Sciatic nerve (tissue), 2 donors: ENCODE measurements around the gene PRM3. TPM values are rescaled to one million over a fixed set of nuclear protein-coding genes. Genes with fewer than 3 reads are reported as not detected.

Experiments used
- ATAC-seq: fragments of 200-7000 bp; cut with Tn5 transposase; one replicate; pipeline ENCODE4 v1.9.1; 2020; ENCODE audit warnings: mild to moderate bottlenecking, moderate library complexity
- DNase-seq: peaks from one replicate; pipeline ENCODE4 v3.0.0-alpha.2; 2020; ENCODE audit warnings: low spot score
- intact Hi-C: fragments of 100-400 bp; cut with DNase I; formaldehyde crosslinking; loops from one replicate; pipeline ENCODE4 v1.14.2; 2022
- total RNA-seq: library from RNA; stranded (reverse); fragmentation: NEBNext Ultra II Directional; extraction: Animal tissue kit (Norgen Biotek cat#: 25700); gene quantifications from one replicate; pipeline ENCODE4 v1.2.1, GENCODE V29; 2021
- donor health status: DM: no; HTN: no; CAD: no.
- donor health status: DM: no; HTN: no; CAD: no.

The PRM3 gene
- total RNA-seq, 1 donor from 2014 or later = not detected

DNA sequence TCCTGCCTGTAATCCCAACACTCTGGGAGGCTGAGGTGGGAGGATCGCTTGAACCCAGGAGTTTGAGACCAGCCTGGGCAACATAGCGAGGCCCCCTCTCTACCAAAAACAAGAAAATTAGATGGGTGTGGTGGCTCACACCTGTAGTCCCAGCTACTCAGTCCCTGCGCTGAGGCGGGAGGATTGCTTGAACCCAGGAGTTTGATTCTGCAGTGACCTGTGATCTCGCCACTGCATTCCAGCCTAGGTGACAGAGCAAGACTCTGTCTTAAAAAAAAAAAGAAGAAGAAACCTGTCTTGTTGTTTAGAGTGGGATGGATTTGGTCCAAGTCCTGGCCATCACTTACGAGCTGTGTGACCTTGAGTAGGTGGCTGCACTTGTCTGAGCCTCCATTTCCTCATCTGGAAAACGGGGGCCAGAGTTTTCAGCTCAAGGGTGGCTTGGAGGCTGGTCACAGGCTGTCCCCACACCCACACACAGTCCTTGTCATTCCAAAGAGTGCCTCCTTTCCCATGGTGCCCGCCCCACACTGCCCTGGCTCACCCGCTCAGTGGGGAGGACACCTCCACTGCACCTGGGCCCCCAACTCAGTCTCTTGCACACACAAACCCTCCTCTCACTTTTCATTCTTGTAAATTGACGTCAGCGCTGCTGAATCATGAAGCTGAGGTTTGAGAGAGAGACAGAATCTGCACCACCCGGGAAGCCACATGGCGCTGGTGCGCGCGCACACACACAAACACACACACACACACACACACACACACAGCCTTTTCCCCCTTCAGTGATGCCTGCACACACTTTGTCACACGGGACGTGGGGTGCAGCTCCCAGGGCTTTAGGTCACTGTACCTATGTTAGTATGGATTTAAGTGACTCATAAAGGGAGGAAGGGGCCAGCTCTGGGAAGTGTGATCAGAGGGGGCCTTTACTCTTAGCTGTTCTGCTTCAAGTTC, 21.6 kb downstream of the PRM3 start:
- ATAC-seq (no peak), DNase-seq (no peak)
- intact Hi-C loops = loop anchor here (5.0 to 10.0 kb wide), 2 partner anchors 93 to 1410 kb away; partner anchors contain the start of gene RMI2

GRCh38 chr16:11250786-11251524, 22.5 kb downstream of the PRM3 start:
- no peak for DNase-seq
- intact Hi-C loops = loop anchor here (5.0 to 10.0 kb wide), 2 partner anchors 94 to 1409 kb away; partner anchors contain the start of gene RMI2
- no peak for ATAC-seq

DNA sequence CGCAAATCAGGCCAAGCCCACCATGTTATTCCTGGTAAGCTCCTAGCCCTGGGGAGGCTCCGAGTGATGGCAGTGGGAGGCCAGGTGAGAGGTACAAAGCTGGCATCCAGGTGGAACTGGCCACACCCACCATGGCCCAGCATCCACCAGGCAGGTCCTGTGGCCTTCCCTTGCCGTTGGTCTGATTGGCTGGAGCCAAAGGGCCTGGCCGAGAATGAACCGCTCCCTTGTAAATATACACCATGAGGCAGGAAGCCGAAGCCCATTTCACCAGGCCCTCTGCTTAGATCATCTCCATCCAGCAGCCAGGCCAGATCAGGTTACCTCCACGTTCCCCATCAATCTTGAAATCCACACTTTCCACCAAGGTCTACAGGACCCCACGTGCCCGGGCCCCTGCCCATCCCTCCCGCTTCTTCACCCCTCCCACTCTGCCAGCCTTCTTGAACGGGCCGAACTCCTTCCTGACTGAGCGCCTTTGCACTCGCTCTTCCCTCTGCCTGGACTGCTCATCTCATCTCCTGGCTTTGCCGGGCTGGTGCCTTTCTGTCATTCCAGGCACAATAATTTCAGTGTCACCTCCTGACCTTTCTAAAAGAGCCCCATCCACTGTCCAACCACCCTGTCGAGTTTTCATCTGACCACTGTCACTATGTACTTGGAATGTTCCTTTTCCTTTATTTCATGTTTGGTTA, 23.2 kb downstream of the PRM3 start:
- intact Hi-C loops = loop anchor here (5.0 to 10.0 kb wide), 2 partner anchors 95 to 1408 kb away; partner anchors contain the start of gene RMI2
- no peak for ATAC-seq
- no peak for DNase-seq

GRCh38 chr16:11249233-11250061, 24.0 kb downstream of the PRM3 start:
- DNase-seq (no peak), ATAC-seq (no peak)
- intact Hi-C loops = loop anchor here (5.0 to 10.0 kb wide), 2 partner anchors 95 to 1407 kb away; partner anchors contain the start of gene RMI2

GRCh38 chr16:11248133-11248532, 25.3 kb downstream of the PRM3 start:
- intact Hi-C loops = no loop called here
- no peak for ATAC-seq
- DNase-seq = no peak

DNA sequence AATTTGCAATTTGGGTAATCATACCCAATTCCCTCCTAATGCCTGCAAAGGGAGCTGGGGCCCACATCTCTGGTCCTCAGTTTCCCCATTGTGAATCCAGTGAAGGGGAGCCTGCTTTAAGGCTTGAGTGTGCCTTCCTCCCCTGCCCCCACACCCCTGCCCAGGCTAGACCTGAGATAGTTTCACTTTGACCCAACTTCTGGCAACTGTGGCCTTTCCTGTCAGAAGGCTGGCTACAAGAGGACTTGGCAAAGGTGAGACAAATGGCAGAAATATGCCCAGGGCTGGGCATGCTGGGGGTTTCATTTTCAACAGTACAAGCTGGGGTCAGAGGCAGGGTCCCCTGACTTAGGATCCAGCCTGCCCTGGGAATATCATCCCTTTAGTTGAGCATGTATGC, 27.4 kb downstream of the PRM3 start:
- ATAC-seq (no peak), DNase-seq (no peak)

DNA sequence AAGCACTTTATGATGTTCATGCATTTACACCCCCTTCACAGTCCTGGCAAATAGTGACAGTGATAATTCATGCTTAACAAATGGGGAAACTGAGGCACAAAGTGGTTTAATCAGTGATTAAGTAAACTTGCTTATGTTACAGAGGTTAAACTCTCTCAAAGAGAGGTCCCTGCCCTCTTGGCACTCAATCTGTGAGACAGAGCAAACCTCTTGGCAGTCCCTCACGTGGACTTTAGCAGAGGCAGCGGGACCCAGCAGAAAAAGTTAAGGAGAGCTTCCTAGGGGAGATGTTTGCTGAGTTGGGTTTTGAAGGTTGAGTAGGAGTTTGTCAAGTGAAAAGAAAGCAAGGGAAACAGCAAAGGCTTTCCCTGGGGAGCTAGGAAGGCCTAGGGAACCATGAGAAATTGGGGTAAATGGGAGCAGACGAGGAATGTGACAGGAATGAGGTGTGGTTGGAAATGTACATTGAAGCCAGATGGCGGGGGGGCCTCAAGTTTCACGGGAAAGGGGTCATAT, 28.1 kb downstream of the PRM3 start:
- no peak for ATAC-seq
- intact Hi-C loops = no loop called here

More for the DNA sequence above, 27.4 kb downstream of the PRM3 start:
- intact Hi-C loops = no loop called here

GRCh38 chr16:11242658-11243057, 30.8 kb downstream of the PRM3 start:
- DNase-seq = no peak
- ATAC-seq = no peak
- intact Hi-C loops = no loop called here

More for the DNA sequence above, 28.1 kb downstream of the PRM3 start:
- DNase-seq = no peak

- ATAC-seq = no peak
- DNase-seq = no peak
- intact Hi-C loops = no loop called here
These were observed 31.8 kb downstream of the PRM3 start for GRCh38 chr16:11241480-11242204.

GRCh38 chr16:11240636-11241473, 32.6 kb downstream of the PRM3 start:
- no peak for ATAC-seq
- intact Hi-C loops = no loop called here

DNA sequence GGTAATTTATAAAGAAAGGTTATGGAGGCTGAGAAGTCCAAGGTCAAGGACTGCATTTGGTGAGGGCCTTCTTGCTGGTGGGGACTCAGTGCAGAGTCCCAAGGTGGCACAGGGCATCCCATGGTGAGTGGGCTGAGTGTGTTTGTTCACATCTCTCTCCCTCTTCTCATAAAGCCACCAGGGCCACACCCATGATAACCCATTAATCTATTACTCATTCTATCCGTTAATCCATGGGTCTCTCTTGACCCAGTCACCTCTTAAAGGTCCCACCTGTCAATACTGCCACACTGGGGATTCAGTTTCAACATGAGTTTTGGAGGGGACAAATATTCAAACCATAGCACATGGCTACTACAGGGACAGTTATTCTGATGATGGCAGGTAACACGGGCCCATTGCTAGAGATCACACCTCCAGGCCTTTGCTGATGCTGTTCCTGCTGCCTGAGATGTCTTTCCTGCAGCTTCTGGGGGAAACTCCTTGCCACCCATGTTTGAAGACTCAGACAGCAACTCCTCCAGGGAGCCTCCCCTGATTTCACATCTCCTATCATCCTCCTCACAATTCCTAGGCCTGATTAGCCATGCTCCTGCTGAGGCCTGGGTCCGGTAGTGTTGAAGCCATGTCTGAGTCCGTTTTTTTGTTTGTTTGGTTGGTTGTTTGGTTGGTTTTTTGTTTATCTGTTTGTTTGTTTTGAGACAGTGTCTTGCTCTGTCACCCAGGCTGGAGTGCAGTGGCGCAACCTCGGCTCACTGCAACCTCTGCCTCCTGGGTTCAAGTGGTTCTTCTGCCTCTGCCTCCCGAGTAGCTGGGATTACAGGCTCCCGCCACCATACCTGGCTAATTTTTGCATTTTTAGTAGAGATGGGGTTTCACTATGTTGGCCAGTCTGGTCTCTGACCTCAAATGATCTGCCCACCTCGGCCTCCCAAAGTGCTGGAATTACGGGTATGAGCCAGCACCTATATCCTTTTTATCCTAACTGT, 33.5 kb downstream of the PRM3 start:
- intact Hi-C loops = no loop called here
- no peak for ATAC-seq

More at GRCh38 chr16:11240636-11241473, 32.6 kb downstream of the PRM3 start:
- DNase-seq = no peak

DNA sequence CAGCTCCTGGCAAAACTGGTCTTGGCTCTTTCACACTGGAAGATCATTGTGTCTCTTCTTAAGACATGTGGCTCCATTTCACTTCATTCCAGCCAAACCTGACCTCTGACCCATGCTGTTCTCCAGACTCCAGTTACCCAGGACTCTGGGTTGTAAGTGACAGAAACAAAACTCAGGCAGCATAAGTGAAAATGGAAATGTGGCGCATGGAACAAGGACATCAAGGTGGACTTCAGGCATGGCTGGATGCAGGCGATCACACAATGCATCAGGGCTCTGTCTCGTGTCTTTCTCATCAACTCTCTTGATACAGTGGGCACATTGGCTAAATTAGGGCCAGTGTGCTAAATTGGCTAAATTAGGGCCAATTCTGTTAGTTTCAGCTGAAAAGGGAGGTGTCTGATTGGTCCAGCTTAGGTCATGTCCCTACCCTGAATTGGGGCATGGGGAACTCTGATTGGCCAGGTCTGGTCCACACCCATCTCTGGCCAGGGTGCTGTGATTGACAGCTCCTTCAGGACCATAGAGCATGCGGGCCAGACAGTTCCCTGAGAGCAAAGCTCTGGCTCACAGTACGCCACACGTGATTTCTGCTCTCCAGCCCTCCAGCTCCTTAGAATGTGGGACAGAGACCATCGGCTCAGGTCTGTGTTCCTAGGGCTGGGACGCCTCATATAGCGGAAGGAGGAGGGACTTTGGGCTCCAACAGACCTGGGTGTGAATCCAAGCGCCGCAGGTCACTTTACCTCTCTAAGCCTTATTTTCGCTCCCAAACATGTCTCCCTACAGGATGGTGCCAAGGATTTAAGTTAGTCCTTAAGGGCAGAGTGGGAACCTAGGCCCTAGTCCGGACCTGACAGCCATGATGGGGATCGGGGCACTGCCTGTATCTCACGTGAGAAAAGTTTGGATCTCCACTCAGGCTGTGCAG, 34.9 kb downstream of the PRM3 start:
- ATAC-seq (no peak), DNase-seq (no peak)
- intact Hi-C loops = no loop called here

More for the DNA sequence above, 33.5 kb downstream of the PRM3 start:
- no peak for DNase-seq

GRCh38 chr16:11236461-11237254, 36.8 kb downstream of the PRM3 start:
- DNase-seq (no peak), ATAC-seq (no peak)
- intact Hi-C loops = no loop called here

DNA sequence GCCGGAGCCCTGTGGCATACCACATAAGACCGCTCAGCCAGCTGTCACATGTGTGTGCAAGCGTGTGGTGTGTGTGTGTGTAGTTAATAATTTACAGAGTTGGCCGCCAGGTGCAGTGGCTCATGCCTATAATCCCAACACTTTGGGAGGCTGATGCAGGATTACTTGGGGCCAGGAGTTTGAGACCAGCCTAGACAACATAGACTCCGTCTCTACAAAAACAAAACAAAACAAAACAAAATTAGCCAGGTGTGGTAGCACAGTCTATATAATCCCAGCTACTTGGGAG, 37.8 kb downstream of the PRM3 start:
- intact Hi-C loops = no loop called here
- DNase-seq = no peak
- no peak for ATAC-seq
